Left ventricle myocardium inferior (tissue), 1 donor: ENCODE measurements around the gene TOX2. TPM values are rescaled to one million over a fixed set of nuclear protein-coding genes. Genes with fewer than 3 reads are reported as not detected.

Source experiments
- DNase-seq: peaks from one replicate; pipeline ENCODE4 v3.0.0-alpha.2; 2020
- H3K27ac ChIP-seq: fragments of 200-600 bp; replicated peaks from 2 replicates; pipeline ENCODE4 v1.8.0; 2021
- H3K27me3 ChIP-seq: fragments of 200-600 bp; 2 replicates; pipeline ENCODE4 v1.8.0; 2021; ENCODE audit warnings: low read depth
- H3K36me3 ChIP-seq: fragments of 200-600 bp; 2 replicates; pipeline ENCODE4 v1.8.0; 2021
- H3K4me1 ChIP-seq: fragments of 200-600 bp; 2 replicates; pipeline ENCODE4 v1.8.0; 2021
- H3K4me3 ChIP-seq: fragments of 200-600 bp; 2 replicates; pipeline ENCODE4 v1.8.0; 2021; ENCODE audit warnings: mild to moderate bottlenecking, moderate library complexity
- H3K9me3 ChIP-seq: fragments of 200-600 bp; replicated peaks from 2 replicates; pipeline ENCODE4 v1.8.0; 2021
- intact Hi-C: fragments of 100-400 bp; cut with micrococcal nuclease; formaldehyde crosslinking; loops from one replicate; pipeline ENCODE4 v1.11.0; 2022
- total RNA-seq: library from RNA; stranded (reverse); fragmentation: NEBNext Ultra II Directional; extraction: Animal tissue kit (Norgen Biotek cat#: 25700); gene quantifications from one replicate; pipeline ENCODE4 v1.2.1, GENCODE V29; 2021
- TF ChIP-seq, protein P1 (sequence below): fragments of 200-600 bp; IDR thresholded peaks from 2 replicates; pipeline ENCODE4 v1.8.0; 2021; ENCODE audit warnings: antibody characterized with exemption, mild to moderate bottlenecking, borderline replicate concordance
- donor health status: DM: no; HTN: yes; CAD: no; lungs with severe emphysema.

The TOX2 gene
- total RNA-seq, 1 donor from 2014 or later: 0.30 TPM

DNA sequence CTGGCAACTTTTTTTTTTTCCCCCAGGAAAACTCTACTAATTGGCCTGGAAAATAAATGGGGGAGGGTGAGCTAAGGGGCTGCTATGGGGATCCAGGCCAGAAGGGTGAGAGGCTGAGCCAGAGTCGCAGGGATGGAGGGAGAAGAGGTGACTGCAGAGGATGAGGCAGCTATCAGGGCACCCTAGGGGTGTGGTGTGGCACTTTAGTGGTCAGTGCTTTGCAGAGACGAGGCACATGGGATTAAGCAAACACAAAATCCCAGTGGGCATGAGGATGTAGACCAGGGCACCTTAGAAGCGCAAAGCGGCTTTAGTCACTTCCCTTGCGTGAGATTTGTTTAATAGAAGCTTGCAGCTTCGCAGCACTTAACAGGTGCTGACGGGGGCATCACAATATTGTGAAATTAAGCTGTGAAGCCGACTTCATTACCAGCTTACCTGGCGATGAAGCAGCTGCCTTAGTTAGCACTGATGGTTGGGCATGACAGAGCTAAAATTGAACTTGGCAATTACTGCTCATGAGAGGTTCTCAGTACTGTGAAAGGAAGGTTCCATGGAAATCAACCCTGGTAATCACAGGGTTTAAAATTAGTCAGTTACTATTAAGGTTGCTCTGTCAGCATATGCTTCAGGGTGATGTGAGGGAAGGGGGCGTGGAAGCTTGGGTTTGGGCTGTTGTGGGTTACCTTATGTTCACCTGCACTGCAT is 26.0 kb downstream of the TOX2 start:
- H3K9me3 ChIP-seq: no peaks in the 10 kb centered on the region
- peak overlapping the region; percentile 62 for H3K27ac ChIP-seq
- H3K36me3 ChIP-seq: no peaks in the 10 kb centered on the region
- TF ChIP-seq, protein P1, sequence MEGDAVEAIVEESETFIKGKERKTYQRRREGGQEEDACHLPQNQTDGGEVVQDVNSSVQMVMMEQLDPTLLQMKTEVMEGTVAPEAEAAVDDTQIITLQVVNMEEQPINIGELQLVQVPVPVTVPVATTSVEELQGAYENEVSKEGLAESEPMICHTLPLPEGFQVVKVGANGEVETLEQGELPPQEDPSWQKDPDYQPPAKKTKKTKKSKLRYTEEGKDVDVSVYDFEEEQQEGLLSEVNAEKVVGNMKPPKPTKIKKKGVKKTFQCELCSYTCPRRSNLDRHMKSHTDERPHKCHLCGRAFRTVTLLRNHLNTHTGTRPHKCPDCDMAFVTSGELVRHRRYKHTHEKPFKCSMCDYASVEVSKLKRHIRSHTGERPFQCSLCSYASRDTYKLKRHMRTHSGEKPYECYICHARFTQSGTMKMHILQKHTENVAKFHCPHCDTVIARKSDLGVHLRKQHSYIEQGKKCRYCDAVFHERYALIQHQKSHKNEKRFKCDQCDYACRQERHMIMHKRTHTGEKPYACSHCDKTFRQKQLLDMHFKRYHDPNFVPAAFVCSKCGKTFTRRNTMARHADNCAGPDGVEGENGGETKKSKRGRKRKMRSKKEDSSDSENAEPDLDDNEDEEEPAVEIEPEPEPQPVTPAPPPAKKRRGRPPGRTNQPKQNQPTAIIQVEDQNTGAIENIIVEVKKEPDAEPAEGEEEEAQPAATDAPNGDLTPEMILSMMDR: no peak
- intact Hi-C loops: no loop called here
- H3K4me1 ChIP-seq: peaks cover 37% of the 10 kb centered on the region
- no peak overlapping the region for H3K4me3 ChIP-seq
- peaks cover 26% of the 10 kb centered on the region for H3K27me3 ChIP-seq
- DNase-seq: no peak

DNA sequence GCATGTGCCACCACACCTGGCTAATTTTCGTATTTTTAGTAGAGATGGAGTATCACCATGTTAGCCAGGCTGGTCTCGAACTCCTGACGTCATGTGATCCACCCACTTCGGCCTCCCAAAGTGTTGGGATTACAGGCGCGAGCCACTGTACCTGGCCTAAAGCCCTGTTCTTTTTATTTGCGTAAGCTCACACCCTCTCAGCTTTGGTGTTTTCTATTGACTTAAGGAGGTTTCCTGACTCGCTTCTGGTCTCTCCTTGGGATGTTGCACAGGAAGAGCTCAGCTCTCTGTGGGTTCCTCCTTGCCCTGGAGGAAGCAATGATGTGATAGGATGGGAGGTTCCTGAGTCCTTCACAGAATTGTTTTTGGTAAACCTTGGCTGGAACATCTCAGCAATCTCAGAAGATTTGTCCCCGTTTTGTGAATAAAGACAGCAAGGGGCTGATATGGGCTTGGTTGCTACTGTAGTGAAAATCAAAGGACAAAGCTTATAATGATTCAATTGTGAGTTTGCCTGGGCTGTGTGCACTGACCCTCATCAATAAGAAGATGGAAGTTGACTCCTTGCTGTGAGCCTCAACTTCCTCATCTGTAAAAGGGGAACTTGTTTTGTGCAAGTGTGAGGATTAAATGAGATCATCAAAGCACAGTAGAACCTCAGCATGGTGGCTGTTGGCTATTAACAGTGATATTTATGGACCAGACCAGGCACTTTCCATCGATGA is 27.0 kb downstream of the TOX2 start:
- Histone ChIP-seq H3K27ac (peak overlapping the region; percentile 62), H3K4me3 (no peak overlapping the region), H3K27me3 (peaks cover 22% of the 10 kb centered on the region), H3K36me3 (no peaks in the 10 kb centered on the region), H3K9me3 (no peaks in the 10 kb centered on the region), H3K4me1 (peaks cover 37% of the 10 kb centered on the region)
- TF ChIP-seq, protein P1: no peak
- no peak for DNase-seq
- intact Hi-C loops: no loop called here

DNA sequence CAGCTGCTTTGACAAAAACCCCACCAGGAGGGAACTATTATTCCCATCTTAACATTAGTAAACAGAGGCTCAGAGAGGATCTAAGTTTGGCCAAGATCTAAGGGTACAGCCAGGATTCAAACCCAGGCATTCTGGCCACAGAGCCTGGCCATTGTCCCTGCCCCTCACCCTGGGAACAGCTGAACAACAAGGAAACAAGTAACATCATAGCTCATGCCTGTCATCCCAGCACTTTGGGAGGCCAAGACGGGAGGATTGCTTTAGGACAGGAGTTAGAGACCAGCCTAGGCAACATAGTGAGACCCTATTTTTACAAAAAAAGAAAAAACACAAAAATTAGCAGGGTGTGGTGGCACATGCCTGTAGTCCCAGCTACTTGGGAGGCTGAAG is 27.5 kb downstream of the TOX2 start:
- H3K9me3 ChIP-seq: no peaks in the 10 kb centered on the region
- intact Hi-C loops: no loop called here
- H3K4me3 ChIP-seq: no peak overlapping the region
- peaks cover 28% of the 10 kb centered on the region for H3K27me3 ChIP-seq
- H3K4me1 ChIP-seq: peaks cover 37% of the 10 kb centered on the region
- DNase-seq: no peak
- H3K36me3 ChIP-seq: no peaks in the 10 kb centered on the region
- H3K27ac ChIP-seq: peak overlapping the region; percentile 62
- TF ChIP-seq, protein P1: no peak

DNA sequence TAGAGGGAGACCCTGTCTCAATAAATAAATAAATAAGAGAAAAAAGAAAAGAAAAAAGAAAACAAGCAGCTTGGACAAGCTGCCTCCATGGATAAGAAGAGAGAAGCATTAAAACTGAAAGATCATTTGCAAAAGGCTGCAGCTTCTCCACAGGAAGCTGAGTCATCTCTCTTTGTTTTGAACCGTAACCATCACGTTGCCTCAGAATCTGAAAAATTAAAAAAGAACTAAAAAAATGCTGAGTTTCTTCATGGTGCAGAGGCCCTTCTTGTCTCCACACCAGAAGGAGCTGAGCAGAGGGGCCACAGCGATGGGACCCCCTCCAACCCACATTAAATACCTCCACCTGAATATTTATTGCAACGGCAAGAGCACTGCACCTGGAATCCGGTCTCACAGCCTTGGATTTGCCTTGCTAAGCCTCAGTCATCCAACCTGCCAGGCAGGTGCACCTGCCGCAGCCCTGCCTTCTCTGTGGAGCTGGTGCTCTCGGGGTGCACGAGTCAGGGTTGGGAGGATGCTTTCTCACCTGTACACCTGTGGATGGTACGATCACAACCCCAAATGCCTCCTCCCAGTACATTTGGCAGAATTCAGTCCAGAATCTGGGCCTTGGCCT is 28.1 kb downstream of the TOX2 start:
- Histone ChIP-seq H3K27ac (peak overlapping the region; percentile 62), H3K36me3 (no peaks in the 10 kb centered on the region), H3K27me3 (peaks cover 33% of the 10 kb centered on the region), H3K9me3 (no peaks in the 10 kb centered on the region), H3K4me3 (no peak overlapping the region), H3K4me1 (peaks cover 37% of the 10 kb centered on the region)
- intact Hi-C loops: no loop called here
- no peak for DNase-seq
- TF ChIP-seq, protein P1: no peak

DNA sequence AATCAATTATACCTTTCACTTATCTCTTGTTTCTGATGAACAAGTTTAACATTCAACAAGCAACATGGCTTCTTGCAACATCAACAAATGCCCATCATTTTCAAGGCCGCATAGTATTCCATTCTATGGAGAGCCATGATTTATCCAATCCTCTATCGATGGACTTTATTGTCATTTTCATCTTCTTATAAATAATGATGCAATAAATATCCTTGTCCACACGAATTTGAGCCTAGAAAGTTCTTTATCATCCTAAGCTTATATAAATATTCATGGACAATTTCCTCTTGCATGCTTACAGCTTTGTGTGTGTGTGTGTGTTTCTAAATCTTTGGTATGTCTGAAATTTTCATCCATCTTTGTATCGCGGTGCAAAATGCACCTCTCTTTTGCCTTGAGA is 29.1 kb downstream of the TOX2 start:
- H3K4me3 ChIP-seq: no peak overlapping the region
- DNase-seq: no peak
- TF ChIP-seq, protein P1: no peak
- intact Hi-C loops: no loop called here
- no peak overlapping the region for H3K27ac ChIP-seq
- no peaks in the 10 kb centered on the region for H3K9me3 ChIP-seq
- no peaks in the 10 kb centered on the region for H3K36me3 ChIP-seq
- H3K27me3 ChIP-seq: peaks cover 39% of the 10 kb centered on the region
- H3K4me1 ChIP-seq: peaks cover 30% of the 10 kb centered on the region
